ENCODE data around the gene DCHS2.

DCHS2 gene

GRCh38 chr4:154454710-154455109, 36.9 kb downstream of the DCHS2 start:
- Histone ChIP-seq H3K9me3 (no peaks in the 10 kb centered on the region), H3K4me3 (no peak overlapping the region), H3K36me3 (replicated peaks) (no peaks in the 10 kb centered on the region), H3K4me1 (no peaks in the 10 kb centered on the region), H3K27me3 (ENCODE audit: low read depth) (no peaks in the 10 kb centered on the region)
- no peak for DNase-seq (ENCODE audit: low spot score in 2 of 2)
- in situ Hi-C loops (cut with MboI; ENCODE audit: low sequenced_read_pairs), result no loop called here

GRCh38 chr4:154452798-154453346, 38.7 kb downstream of the DCHS2 start:
- Histone ChIP-seq H3K36me3 (replicated peaks) (no peaks in the 10 kb centered on the region), H3K27me3 (ENCODE audit: low read depth) (no peaks in the 10 kb centered on the region), H3K4me3 (no peak overlapping the region), H3K9me3 (no peaks in the 10 kb centered on the region), H3K4me1 (no peaks in the 10 kb centered on the region)
- no peak for DNase-seq (ENCODE audit: low spot score in 2 of 2)
- in situ Hi-C loops (cut with MboI; ENCODE audit: low sequenced_read_pairs), result no loop called here

- Histone ChIP-seq H3K4me3 (no peak overlapping the region), H3K9me3 (no peaks in the 10 kb centered on the region), H3K4me1 (no peaks in the 10 kb centered on the region), H3K27me3 (ENCODE audit: low read depth) (no peaks in the 10 kb centered on the region), H3K36me3 (replicated peaks) (no peaks in the 10 kb centered on the region)
- in situ Hi-C loops (cut with MboI; ENCODE audit: low sequenced_read_pairs), result no loop called here
- no peak for DNase-seq (ENCODE audit: low spot score in 2 of 2)
Observed at GRCh38 chr4:154450966-154451365, 40.6 kb downstream of the DCHS2 start.

- Histone ChIP-seq H3K27me3 (ENCODE audit: low read depth) (no peaks in the 10 kb centered on the region), H3K36me3 (replicated peaks) (no peaks in the 10 kb centered on the region), H3K9me3 (no peaks in the 10 kb centered on the region), H3K4me1 (no peaks in the 10 kb centered on the region), H3K4me3 (no peak overlapping the region)
- DNase-seq (ENCODE audit: low spot score in 2 of 2), result no peak
- in situ Hi-C loops (cut with MboI; ENCODE audit: low sequenced_read_pairs), result no loop called here
Observed at GRCh38 chr4:154444958-154445357, 46.6 kb downstream of the DCHS2 start.

- in situ Hi-C loops (cut with MboI; ENCODE audit: low sequenced_read_pairs), result no loop called here
- DNase-seq (ENCODE audit: low spot score in 2 of 2), result no peak
- H3K36me3 ChIP-seq (replicated peaks), result no peaks in the 10 kb centered on the region
Observed at GRCh38 chr4:154441982-154442381, 49.6 kb downstream of the DCHS2 start.

GRCh38 chr4:154441124-154441523, 50.5 kb downstream of the DCHS2 start:
- in situ Hi-C loops (cut with MboI; ENCODE audit: low sequenced_read_pairs), result no loop called here
- H3K27me3 ChIP-seq (ENCODE audit: low read depth), result no peaks in the 10 kb centered on the region; the same call in 1 of the 2 replicates
- H3K4me1 ChIP-seq, result no peaks in the 10 kb centered on the region
- no peaks in the 10 kb centered on the region for H3K36me3 ChIP-seq (replicated peaks)
- H3K9me3 ChIP-seq, result no peaks in the 10 kb centered on the region
- DNase-seq (ENCODE audit: low spot score in 2 of 2), result no peak
- H3K4me3 ChIP-seq, result no peak overlapping the region

More at GRCh38 chr4:154441982-154442381, 49.6 kb downstream of the DCHS2 start:
- no peak overlapping the region for H3K4me3 ChIP-seq
- no peaks in the 10 kb centered on the region; the same call in 1 of the 2 replicates for H3K27me3 ChIP-seq (ENCODE audit: low read depth)
- H3K9me3 ChIP-seq, result no peaks in the 10 kb centered on the region
- H3K4me1 ChIP-seq, result no peaks in the 10 kb centered on the region

- H3K4me3 ChIP-seq, result no peak overlapping the region
- DNase-seq (ENCODE audit: low spot score in 2 of 2), result no peak
- H3K36me3 ChIP-seq (replicated peaks), result no peaks in the 10 kb centered on the region
- H3K9me3 ChIP-seq, result no peaks in the 10 kb centered on the region
- no peaks in the 10 kb centered on the region for H3K4me1 ChIP-seq
- in situ Hi-C loops (cut with MboI; ENCODE audit: low sequenced_read_pairs), result no loop called here
- H3K27me3 ChIP-seq (ENCODE audit: low read depth), result no peaks in the 10 kb centered on the region; the same call in 1 of the 2 replicates
Observed at GRCh38 chr4:154439224-154439623, 52.4 kb downstream of the DCHS2 start.

GRCh38 chr4:154435895-154436294, 55.7 kb downstream of the DCHS2 start:
- Histone ChIP-seq H3K27me3 (ENCODE audit: low read depth) (no peaks in the 10 kb centered on the region; the same call in 1 of the 2 replicates), H3K4me1 (no peaks in the 10 kb centered on the region), H3K4me3 (no peak overlapping the region), H3K36me3 (replicated peaks) (no peaks in the 10 kb centered on the region), H3K9me3 (no peaks in the 10 kb centered on the region)
- in situ Hi-C loops (cut with MboI; ENCODE audit: low sequenced_read_pairs), result no loop called here
- DNase-seq (ENCODE audit: low spot score in 2 of 2), result no peak

- no peaks in the 10 kb centered on the region for H3K27me3 ChIP-seq (ENCODE audit: low read depth)
- H3K36me3 ChIP-seq (replicated peaks), result no peaks in the 10 kb centered on the region
- no peaks in the 10 kb centered on the region for H3K9me3 ChIP-seq
- no peak for DNase-seq (ENCODE audit: low spot score in 2 of 2)
- no peaks in the 10 kb centered on the region for H3K4me1 ChIP-seq
- H3K4me3 ChIP-seq, result no peak overlapping the region
- in situ Hi-C loops (cut with MboI; ENCODE audit: low sequenced_read_pairs), result no loop called here
Observed at GRCh38 chr4:154433543-154433942, 58.1 kb downstream of the DCHS2 start.

- Histone ChIP-seq H3K4me1 (no peaks in the 10 kb centered on the region), H3K27me3 (ENCODE audit: low read depth) (no peaks in the 10 kb centered on the region), H3K4me3 (no peak overlapping the region), H3K9me3 (no peaks in the 10 kb centered on the region), H3K36me3 (replicated peaks) (no peaks in the 10 kb centered on the region)
- in situ Hi-C loops (cut with MboI; ENCODE audit: low sequenced_read_pairs), result no loop called here
- DNase-seq (ENCODE audit: low spot score in 2 of 2), result no peak
Observed at GRCh38 chr4:154429176-154429575, 62.4 kb downstream of the DCHS2 start.

- DNase-seq (ENCODE audit: low spot score in 2 of 2), result no peak
- Histone ChIP-seq H3K4me3 (no peak overlapping the region), H3K36me3 (replicated peaks) (no peaks in the 10 kb centered on the region), H3K9me3 (no peaks in the 10 kb centered on the region), H3K4me1 (no peaks in the 10 kb centered on the region), H3K27me3 (ENCODE audit: low read depth) (no peaks in the 10 kb centered on the region)
- in situ Hi-C loops (cut with MboI; ENCODE audit: low sequenced_read_pairs), result no loop called here
Observed at GRCh38 chr4:154427149-154427548, 64.5 kb downstream of the DCHS2 start.

- H3K36me3 ChIP-seq (replicated peaks), result no peaks in the 10 kb centered on the region
- no peaks in the 10 kb centered on the region for H3K9me3 ChIP-seq
- no peaks in the 10 kb centered on the region for H3K4me1 ChIP-seq
- no peak for DNase-seq (ENCODE audit: low spot score in 2 of 2)
- no peaks in the 10 kb centered on the region for H3K27me3 ChIP-seq (ENCODE audit: low read depth)
- H3K4me3 ChIP-seq, result no peak overlapping the region
- in situ Hi-C loops (cut with MboI; ENCODE audit: low sequenced_read_pairs), result no loop called here
Observed at GRCh38 chr4:154425514-154425913, 66.1 kb downstream of the DCHS2 start.

GRCh38 chr4:154424810-154425484, 66.7 kb downstream of the DCHS2 start:
- H3K9me3 ChIP-seq, result no peaks in the 10 kb centered on the region
- in situ Hi-C loops (cut with MboI; ENCODE audit: low sequenced_read_pairs), result no loop called here
- H3K27me3 ChIP-seq (ENCODE audit: low read depth), result no peaks in the 10 kb centered on the region
- no peak for DNase-seq (ENCODE audit: low spot score in 2 of 2)
- H3K4me3 ChIP-seq, result no peak overlapping the region
- no peaks in the 10 kb centered on the region for H3K36me3 ChIP-seq (replicated peaks)
- H3K4me1 ChIP-seq, result no peaks in the 10 kb centered on the region

- Histone ChIP-seq H3K9me3 (no peaks in the 10 kb centered on the region), H3K4me3 (no peak overlapping the region), H3K4me1 (peaks cover 4% of the 10 kb centered on the region; the same call in 1 of the 2 replicates), H3K36me3 (replicated peaks) (no peaks in the 10 kb centered on the region), H3K27me3 (ENCODE audit: low read depth) (no peaks in the 10 kb centered on the region)
- DNase-seq (ENCODE audit: low spot score in 2 of 2), result no peak
- in situ Hi-C loops (cut with MboI; ENCODE audit: low sequenced_read_pairs), result no loop called here
Observed at GRCh38 chr4:154422152-154422551, 69.4 kb downstream of the DCHS2 start.

All from HAP-1 (cell line).